Ishikawa (cell line): ENCODE measurements around the gene SNHG17.

Experiments used
- CEBPB ChIP-seq: IDR thresholded peaks from 2 replicates; pipeline ENCODE4 v1.6.1; 2012
- CREB1 ChIP-seq: IDR thresholded peaks from 2 replicates; pipeline ENCODE4 v1.6.1; 2012; ENCODE audit warnings: low read depth
- EGR1 ChIP-seq: IDR thresholded peaks from 2 replicates; pipeline ENCODE4 v1.6.1; 2012
- EP300 ChIP-seq: IDR thresholded peaks from 2 replicates; pipeline ENCODE4 v1.6.1; 2012; ENCODE audit warnings: borderline replicate concordance
- FOXM1 ChIP-seq: IDR thresholded peaks from 2 replicates; pipeline ENCODE4 v1.6.1; 2012; ENCODE audit warnings: low read depth, borderline replicate concordance
- NFIC ChIP-seq: IDR thresholded peaks from 2 replicates; pipeline ENCODE4 v1.6.1; 2012
- RAD21 ChIP-seq: IDR thresholded peaks from 2 replicates; pipeline ENCODE4 v1.6.1; 2012; ENCODE audit warnings: low read depth
- TAF1 ChIP-seq: IDR thresholded peaks from 2 replicates; pipeline ENCODE4 v1.6.1; 2012; ENCODE audit warnings: low read depth, mild to moderate bottlenecking
- TCF12 ChIP-seq: IDR thresholded peaks from 2 replicates; pipeline ENCODE4 v1.6.1; 2012; ENCODE audit warnings: low read depth
- TEAD4 ChIP-seq: IDR thresholded peaks from 2 replicates; pipeline ENCODE4 v1.6.1; 2012
- YY1 ChIP-seq: IDR thresholded peaks from 2 replicates; pipeline ENCODE4 v1.6.1; 2012; ENCODE audit warnings: low read depth
- ZBTB7A ChIP-seq: IDR thresholded peaks from 2 replicates; pipeline ENCODE4 v1.6.1; 2012; ENCODE audit warnings: low read depth
- TF ChIP-seq, protein P1 (sequence below): IDR thresholded peaks from 2 replicates; pipeline ENCODE4 v1.6.1; 2012; ENCODE audit warnings: low read depth, mild to moderate bottlenecking
- TF ChIP-seq, protein P2 (sequence below): IDR thresholded peaks from 2 replicates; pipeline ENCODE4 v1.6.1; 2012
- TF ChIP-seq, protein P3 (sequence below): IDR thresholded peaks from 2 replicates; pipeline ENCODE4 v1.6.1; 2012

Gene SNHG17

DNA sequence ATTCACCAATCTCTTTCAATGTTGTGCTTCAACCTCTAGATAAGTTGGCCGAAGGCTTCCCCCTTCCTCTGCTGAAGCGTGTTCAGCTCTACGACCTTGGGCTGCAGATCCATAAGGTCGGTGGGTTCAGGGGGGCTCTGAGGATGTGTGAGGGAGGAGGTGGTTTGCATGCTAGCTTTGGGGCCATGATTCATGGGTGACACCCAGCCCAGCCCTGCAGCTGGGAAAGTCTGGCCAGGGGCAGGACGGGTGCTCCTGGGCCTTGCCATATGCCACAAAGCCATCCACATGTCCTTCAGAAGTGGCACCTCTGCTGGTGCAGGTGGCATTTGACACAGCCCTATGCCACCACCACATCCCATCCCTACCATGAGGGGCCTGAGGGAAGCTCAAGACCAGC is 61.2 kb downstream of the SNHG17 start:
- no peak for TF ChIP-seq CEBPB
- no peak for TF ChIP-seq ZBTB7A
- TF ChIP-seq EP300 = no peak
- no peak for TF ChIP-seq RAD21
- no peak for TF ChIP-seq EGR1
- TF ChIP-seq FOXM1 = no peak
- TF ChIP-seq TCF12 = no peak
- TF ChIP-seq, protein P1, sequence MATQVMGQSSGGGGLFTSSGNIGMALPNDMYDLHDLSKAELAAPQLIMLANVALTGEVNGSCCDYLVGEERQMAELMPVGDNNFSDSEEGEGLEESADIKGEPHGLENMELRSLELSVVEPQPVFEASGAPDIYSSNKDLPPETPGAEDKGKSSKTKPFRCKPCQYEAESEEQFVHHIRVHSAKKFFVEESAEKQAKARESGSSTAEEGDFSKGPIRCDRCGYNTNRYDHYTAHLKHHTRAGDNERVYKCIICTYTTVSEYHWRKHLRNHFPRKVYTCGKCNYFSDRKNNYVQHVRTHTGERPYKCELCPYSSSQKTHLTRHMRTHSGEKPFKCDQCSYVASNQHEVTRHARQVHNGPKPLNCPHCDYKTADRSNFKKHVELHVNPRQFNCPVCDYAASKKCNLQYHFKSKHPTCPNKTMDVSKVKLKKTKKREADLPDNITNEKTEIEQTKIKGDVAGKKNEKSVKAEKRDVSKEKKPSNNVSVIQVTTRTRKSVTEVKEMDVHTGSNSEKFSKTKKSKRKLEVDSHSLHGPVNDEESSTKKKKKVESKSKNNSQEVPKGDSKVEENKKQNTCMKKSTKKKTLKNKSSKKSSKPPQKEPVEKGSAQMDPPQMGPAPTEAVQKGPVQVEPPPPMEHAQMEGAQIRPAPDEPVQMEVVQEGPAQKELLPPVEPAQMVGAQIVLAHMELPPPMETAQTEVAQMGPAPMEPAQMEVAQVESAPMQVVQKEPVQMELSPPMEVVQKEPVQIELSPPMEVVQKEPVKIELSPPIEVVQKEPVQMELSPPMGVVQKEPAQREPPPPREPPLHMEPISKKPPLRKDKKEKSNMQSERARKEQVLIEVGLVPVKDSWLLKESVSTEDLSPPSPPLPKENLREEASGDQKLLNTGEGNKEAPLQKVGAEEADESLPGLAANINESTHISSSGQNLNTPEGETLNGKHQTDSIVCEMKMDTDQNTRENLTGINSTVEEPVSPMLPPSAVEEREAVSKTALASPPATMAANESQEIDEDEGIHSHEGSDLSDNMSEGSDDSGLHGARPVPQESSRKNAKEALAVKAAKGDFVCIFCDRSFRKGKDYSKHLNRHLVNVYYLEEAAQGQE = no peak
- no peak for TF ChIP-seq TAF1
- no peak for TF ChIP-seq YY1
- TF ChIP-seq, protein P2, sequence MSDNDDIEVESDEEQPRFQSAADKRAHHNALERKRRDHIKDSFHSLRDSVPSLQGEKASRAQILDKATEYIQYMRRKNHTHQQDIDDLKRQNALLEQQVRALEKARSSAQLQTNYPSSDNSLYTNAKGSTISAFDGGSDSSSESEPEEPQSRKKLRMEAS = no peak

DNA sequence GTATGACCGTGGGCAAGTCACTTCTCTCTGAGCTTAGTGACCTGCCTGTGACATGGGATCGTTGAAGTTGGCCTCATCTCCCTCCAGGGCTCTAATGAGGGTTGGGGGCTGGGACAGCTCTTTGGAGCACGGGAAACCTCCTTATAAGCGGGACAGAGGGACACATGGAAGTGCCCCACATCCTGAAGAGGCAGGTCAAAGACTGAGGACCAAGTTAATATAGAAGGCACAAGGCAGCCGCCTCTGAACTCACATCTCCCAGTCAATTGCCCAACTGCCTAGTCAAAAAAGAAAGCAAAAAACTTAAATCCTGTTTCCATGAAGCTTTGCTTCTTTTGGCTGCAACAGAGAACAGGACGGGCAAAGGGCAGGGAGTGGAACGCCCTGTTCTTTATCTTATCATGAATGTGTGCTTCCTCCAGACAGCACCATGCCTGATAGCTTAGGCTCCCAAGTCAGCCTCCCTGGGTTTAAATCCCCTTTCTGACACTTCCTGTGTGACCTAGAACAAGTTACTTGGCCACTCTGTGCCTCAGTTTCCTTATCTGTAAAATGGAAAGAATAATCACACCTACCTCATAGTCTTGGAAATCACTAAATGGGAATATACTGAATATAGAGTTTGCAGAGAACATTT is 61.8 kb downstream of the SNHG17 start:
- no peak for TF ChIP-seq CREB1
- TF ChIP-seq, protein P3, sequence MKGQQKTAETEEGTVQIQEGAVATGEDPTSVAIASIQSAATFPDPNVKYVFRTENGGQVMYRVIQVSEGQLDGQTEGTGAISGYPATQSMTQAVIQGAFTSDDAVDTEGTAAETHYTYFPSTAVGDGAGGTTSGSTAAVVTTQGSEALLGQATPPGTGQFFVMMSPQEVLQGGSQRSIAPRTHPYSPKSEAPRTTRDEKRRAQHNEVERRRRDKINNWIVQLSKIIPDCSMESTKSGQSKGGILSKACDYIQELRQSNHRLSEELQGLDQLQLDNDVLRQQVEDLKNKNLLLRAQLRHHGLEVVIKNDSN = no peak
- no peak for TF ChIP-seq RAD21
- no peak for TF ChIP-seq TEAD4
- TF ChIP-seq NFIC = no peak
- TF ChIP-seq, protein P1 = no peak
- TF ChIP-seq ZBTB7A = no peak
- TF ChIP-seq, protein P2 = no peak
- no peak for TF ChIP-seq CEBPB
- no peak for TF ChIP-seq FOXM1
- TF ChIP-seq EGR1 = no peak
- TF ChIP-seq TCF12 = no peak

DNA sequence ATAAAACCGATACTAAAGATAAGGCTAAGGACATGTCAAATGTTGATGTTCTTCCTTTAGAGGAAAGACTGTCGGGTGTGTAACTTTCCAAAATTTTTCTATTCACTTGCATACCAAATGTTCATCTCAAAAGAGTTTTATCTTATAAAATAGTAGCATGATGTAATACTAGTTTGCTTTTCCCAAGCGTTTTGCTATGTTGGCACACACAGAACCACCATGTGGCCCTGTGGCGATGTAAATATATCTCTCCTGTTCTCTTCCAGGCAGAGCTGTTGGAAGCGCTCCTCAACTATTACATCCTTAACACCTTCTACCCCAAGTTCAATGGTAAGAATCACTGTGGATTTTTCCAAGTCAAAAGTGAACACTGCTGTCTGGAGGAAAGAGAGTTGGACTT is 62.3 kb downstream of the SNHG17 start:
- TF ChIP-seq YY1 (no peak), TAF1 (no peak), EGR1 (no peak), EP300 (no peak), TEAD4 (no peak), NFIC (no peak), CREB1 (no peak), TCF12 (no peak), ZBTB7A (no peak), RAD21 (no peak), FOXM1 (no peak)
- TF ChIP-seq, protein P1 = no peak
- TF ChIP-seq, protein P2 = no peak
- TF ChIP-seq, protein P3 = no peak
